CD4-positive, alpha-beta T cell treated with Interleukin-21 for 1 hour (primary cell): Measurements from ENCODE around the gene CIAPIN1.
"Not testable (repeated sequence)": the region's sequence is repeated elsewhere in the genome, so short reads cannot be mapped to it uniquely, and the experiment has no call there.

ENCODE experiments used
- DNase-seq: peaks from one replicate; pipeline ENCODE4 v3.0.0-alpha.2; 2020

Gene CIAPIN1

DNA sequence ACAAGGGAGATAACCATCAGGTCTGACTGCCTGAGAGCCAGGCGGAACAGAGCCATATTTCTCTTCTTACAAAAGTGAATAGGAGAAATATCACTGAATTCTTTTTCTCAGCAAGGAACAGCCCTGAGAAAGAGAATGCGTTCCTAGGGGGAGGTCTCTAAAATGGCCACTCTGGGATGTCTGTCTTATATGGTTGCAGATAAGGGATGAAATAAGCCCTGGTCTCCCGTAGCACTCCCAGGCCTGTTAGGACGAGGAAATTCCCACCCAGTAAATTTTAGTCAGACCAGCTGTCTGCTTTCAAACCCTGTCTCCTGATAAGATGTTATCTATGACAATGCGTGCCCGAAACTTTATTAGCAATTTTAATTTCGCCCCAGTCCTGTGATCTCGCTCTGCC lies 7.2 kb downstream of the CIAPIN1 start:
- not testable (repeated sequence) for DNase-seq

DNA sequence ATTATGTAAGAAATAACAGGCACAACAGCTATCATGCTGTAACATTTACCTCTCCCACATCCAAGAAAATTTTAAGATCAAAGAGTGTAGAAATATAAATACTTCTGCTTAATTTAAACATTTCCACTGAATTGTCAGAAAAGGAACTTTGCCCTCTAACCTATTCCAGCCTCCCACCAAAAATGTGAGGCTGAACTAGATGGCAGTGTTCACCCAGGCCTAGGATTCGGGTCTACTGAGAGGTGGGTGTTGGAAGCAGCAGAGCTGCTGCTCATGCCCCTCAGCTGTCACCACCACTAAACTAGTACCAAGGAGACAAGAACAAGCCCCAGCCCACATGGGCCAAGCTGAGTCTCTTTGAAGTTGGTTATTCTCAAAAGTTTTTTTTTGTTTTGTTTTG lies 11.3 kb downstream of the CIAPIN1 start:
- no peak for DNase-seq

DNA sequence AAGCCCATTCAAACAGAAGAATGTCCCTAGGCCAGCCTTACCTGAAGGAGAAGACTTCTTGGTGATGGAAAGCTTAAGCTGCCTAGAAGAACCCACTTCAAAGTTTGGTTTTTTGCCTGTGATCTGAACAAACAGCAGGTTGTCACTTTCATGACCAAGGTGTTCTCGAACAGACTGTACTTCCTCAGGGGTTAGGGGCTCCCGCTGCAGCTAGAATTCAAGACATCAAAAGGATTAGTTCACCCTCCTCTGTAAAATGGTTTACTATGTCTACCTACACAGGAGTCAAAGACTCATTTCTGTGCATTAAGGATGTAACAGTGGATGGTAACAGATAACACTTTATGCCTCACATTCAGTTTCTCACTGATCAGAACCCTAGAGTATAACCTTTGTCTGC lies 13.2 kb downstream of the CIAPIN1 start:
- DNase-seq, result no peak

DNA sequence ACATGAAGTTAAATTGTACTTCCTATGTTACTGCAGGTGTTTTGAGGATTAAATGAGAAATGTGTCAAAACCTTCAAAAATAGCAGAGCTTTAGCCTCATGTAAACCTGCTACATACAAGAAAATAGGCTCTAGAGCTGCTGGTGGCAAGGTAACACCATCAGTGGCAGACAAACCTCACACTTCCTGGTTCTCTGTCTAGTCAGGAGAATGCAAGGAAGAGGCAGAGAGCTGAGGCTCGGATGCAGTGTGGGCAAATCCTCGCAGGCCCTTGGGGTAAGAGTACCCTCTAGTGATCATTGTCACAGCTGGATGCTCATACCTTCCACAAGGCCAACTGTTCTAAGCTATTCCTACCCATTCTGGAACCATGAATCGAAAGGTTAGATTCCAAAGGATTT lies 14.2 kb downstream of the CIAPIN1 start:
- no peak for DNase-seq

DNA sequence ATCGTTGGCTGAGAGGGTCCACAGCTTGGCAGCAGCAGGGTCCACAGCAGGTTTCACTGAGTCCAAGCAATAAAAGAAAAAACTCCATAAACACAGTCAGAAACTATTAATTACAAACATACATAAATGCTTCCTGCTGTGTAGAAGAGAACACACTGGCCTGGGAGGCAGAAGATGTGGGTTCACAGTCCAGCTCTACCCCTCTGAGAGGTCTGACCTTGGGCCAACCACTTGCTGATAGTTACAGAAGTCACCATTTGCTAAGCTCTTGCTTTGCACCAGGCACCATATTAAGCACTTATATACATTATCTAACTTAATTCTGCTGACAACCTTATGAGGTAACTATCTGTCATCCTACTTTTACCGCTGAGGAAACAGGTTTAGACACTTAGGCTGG lies 14.7 kb downstream of the CIAPIN1 start:
- no peak for DNase-seq

DNA sequence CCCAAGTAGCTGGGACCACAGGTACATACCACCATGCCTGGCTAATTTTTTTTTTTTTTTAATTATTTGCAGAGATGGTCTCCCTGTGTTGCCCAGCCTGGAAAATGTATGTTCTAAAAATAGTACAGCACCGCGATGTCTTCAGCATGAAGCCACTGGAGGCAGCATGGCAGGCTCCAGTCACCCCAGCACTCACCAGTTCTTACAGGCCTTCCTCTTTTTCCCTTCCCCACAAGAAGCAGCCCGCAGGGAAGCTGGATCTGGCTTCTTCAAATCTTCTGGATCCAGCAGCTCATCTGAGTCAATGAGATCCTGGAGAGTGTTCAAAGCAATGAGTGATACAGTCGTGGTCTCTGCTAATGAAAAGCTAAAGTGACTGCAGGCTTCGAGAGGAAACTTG lies 16.2 kb downstream of the CIAPIN1 start:
- no peak for DNase-seq

DNA sequence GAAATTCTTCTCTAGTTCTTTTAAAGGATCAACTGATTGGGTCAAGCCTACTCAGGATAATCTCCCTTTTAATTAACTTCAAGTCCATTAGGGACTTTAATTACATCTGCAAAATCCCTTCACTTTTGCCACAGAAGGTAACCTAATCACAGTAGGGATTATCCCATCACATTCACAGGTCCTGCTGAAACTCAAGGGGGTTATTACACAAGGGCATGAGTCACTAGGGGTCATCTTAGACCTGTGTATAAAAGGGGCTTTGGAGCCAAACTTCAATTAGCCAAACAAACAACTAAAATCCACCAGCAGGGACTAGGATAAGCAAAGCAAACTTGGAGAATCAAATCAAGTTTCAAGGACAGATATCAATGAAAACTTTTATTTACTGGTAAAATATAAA lies 19.4 kb downstream of the CIAPIN1 start:
- DNase-seq, result no peak

DNA sequence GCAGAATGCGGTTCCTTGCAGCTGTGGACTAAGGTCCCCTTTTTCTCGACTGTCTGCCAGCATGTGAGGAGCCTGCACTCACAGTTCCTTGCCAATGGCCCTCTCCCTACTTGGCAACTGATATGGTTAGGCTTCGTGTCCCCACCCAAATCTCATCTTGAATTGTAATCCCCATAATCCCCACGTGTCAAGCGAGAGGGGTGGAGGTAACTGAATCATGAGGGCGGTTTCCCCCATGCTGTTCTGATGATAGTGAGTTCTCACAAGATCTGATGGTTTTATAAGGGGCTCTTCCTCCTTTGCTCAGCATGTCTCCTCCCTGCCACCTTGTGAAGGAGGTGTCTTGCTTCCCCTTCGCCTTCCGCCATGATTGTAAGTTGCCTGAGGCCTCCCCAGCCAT lies 19.9 kb downstream of the CIAPIN1 start:
- no peak for DNase-seq

DNA sequence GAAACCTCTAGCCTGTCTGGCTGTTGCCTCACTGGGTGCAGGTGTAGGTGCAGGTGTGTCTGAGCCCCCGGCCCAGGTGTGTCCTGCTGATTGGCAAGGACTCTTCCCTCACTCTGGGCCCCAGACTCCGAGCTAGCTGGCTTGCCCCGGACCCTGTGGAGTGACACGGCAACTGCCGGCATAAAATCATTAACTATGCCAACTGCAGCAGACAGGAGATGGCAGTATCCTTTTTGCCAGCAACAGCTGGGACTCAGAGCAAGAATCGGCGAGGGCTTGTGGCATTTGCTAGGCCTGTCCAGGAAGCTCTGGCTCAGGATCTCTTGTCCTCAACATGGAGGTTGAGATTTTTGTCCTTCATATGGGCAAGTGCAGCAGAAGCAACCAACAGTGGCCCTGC lies 20.8 kb downstream of the CIAPIN1 start:
- DNase-seq, result no peak

DNA sequence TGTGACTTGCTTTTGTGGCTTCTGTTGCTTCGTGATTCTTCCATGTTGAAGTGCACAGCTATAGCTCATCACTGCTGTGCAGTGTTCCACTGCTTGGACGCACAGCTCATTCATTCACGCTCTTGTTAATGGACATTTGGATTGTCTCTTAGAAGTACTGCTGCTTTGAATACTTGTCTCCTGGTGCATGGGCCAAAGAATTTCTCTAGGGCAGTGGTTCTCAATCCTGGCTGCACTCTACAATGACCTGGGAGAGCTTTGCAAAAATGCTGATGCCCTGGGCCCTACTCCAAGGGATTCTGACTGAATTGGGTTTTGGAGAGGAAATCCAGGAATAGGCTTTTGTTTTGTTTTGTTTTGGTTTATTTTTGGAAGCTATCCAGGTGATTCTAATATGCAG lies 22.6 kb downstream of the CIAPIN1 start:
- no peak for DNase-seq

DNA sequence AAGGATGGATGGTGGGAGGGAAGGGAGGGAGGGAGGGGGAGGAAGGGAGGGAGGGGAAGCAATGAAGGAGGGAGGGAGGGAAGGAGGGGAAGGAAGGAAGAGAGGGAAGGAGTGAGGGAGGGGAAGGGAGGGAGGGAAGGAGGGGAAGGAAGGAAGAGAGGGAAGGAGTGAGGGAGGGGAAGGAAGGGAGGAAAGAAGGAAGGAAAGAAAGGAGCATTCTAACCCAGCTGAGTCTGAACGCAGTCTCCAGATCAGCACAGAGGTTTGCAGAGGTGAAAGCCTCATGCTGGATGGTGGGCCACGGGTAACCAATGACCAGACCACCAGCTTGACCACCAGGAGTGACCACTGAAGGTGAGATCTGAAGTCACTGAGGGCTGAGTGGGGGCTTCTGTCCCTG lies 24.0 kb downstream of the CIAPIN1 start:
- no peak for DNase-seq

DNA sequence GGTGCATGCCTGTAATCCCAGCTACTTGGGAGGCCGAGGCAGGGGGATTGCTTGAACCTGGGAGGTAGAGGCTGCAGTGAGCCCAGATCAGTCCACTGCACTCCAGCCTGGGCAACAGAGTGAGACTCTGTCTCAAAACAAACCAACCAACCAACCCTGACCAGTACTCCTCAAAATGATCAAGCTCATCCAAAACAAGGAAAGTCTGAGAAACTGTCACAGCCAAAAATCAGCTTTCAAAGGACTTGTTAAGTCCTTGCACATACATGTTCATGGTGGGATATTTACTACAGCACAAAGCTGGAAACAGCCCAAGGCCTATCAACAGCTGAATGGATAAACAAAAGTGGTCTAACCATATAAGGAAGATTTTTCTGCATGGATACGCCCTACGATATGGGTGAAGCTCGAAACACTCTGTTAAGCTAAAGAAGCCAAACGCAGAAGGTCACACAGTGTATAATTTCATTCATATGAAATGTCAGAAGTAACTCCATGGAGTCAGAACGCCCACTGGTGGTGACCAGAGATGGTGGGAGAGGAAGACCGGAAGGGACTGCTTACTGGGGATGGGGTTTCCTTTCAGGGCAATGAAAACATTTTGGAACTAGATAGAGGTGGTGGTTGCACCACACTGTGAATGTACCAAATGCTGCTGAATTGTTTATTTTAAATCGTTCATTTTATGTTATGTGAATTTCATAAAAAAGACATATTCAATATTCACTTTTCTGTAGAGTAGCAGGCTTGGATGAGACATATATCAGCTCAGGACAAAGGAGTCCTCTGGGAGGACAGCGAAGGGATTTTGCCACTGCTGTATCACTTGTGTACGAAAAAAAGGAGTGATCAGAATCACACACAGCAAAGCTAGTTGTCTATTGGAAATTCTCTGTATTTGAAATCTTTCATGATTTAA lies 24.9 kb downstream of the CIAPIN1 start:
- no peak for DNase-seq

DNA sequence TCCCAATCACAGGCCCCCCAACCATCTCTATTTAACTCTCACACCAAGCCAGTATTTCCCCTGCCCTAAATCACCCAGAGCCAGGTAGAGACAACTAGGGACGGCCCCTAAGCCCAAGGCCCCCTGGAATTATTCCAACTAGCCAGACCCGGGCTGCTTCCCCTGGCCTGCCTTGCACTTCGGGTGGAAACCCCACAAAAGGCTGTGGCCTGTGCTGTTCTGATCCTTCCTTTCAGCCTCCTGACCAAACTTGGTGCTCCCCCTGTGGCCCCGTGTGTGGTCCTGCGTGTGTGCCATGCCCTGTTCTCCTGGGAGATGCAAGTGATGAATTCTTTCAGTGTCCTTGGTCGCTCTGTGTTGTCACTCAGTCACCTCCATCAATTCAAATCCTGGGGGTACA lies 27.7 kb downstream of the CIAPIN1 start:
- no peak for DNase-seq

DNA sequence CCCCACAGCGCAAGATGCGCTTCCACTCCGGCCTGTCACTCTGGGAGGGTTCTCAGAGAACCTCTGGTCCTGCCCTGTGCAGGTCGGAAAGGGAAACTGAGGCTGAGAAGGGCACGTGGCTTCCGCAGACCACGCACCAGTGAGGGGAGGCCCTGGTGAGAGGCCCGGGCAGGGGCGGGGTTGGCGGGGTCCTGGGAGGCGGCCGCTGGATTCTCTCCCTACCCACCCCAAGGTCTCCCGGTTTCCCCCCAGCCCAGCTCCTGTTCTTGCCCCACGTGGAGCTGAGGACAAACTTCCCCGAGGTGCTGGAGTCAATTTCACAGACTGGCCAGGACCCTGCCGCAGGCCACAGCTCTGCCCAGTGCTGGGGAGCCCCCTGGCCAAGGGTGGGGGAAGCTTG lies 31.1 kb downstream of the CIAPIN1 start:
- no peak for DNase-seq

DNA sequence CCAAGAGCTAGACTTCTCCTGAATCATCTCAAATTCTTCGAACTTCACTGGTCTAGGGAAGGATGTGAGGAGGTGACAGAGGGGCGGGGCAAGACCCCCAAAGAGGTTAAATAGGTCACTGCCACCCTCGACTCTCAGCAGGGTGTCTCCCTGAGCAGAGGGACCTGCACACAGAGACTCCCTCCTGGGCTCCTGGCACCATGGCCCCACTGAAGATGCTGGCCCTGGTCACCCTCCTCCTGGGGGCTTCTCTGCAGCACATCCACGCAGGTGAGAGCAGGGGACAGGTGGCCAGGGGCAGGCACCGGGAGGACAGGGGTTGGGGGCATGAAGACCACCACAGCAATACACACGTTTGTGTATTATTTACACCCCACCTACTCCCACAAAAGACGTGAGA lies 33.5 kb downstream of the CIAPIN1 start:
- no peak for DNase-seq

DNA sequence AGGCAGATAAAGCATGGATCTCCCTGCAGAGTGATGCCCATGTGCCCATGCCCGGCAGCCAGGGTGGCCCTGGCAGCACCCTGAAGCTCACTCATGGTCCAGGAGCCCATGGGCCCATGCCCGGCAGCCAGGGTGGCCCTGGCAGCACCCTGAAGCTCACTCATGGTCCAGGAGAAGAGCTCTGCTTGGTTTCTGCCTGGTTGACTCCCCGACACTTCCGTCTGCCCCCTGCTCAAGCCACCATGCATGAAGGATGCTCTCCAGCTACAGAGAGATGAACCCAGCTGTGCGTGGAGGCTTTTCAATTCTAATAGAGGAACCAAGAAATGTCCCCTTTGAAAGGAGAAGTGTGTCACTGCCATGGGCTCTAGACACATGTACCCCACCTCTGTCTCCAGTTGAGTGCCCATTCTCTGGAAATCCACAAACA lies 33.9 kb downstream of the CIAPIN1 start:
- no peak for DNase-seq

DNA sequence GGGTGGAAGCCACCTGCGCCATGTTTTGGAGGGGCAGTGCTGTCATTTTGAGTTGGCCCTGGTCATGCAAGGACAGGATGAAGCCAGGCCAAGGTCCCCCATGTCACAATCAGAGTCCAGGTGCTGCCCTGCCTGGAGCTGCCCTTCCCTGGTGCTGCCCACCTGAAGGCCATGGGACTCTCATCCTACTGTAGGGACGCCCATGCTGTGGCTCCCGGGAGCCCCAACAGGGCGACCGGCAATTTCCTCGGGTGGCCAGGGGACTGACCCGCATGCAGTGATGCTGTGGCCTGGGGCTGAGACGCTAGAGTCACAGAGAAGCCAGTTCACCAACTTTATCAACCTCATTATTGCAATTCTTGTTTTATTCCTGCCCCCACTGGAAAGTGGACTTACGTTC lies 34.6 kb downstream of the CIAPIN1 start:
- no peak for DNase-seq

DNA sequence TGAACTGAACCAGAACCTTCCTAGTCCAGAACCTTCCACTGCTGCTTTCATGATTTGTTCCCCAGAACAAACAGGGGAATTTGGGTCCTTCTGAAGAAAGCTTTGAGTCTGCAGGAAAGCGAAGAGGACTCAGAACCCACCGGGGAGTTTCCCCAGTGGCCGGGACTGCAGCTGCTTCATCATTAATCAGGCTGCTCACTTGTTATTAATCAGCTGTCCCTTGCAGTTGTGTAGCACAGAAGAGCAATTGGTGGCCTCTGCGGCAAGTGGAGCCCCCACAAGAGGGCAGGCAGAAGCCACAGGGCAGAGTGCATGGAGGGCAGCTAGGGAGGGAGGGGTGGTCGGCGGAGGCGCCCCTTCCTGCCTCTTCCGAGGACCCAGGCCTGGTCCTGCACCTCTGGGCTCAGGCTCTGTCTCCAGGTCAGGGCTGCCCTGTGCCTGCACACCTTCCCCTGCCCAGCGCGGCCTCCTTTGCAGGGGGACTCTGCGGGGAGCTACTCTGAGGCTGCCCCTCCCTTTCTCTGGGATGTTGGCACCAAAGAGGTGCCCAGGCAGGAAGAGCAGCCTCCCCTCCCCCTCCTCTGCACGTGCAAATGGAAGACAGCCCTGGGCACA lies 35.7 kb downstream of the CIAPIN1 start:
- no peak for DNase-seq

DNA sequence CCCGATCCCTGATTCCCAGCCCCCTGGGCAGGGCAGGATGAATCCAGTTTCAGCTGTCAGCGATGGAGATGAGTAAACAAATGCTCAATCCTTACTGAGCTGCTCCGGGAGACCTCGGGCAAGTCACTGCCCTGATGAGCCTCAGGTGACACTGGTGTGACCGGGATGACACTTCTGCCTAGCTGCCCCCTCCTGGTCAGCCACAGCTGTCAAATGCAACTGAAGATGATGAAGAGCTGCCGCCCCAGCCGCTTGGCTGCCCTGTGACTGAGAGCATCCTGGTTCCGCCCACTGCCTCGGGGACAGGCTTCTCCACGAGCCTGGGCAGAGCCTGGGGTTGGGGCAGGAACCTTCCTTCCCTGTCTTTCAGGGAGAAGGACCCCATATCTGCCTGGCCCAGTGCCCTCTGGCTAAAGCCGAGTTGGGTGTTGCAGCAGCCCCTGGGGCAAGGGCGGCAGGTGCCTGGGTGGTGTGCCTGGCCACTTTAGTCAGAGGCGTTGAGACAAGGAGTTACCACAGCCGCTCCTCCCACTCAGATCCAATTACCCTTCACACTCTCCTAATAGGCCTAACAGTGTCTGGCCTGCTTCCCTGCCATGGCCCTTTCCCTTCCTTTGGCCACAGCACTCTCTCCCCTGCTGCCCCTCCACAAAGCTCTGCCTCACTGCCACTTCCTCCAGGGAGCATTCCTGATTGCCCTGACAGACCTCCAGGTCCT lies 37.2 kb downstream of the CIAPIN1 start:
- no peak for DNase-seq

DNA sequence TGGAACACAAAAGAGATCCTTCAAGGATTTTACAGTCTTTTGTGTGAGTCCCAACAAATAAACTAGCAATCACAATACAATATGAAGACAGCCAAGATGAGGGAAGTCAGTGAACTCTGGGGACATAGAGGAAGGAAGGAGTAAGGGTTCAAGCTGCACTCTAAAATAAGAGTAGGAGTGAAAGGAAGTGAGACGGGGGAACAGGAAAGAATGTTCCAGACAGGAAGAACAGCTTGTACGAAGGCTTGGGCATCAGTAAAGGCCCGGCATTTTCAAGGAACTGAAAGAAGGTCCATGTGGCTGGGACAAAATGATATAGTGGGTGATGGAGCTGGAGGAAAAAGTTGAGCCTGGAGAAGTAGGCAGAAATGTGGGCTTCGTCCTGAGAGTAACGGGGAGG lies 38.1 kb downstream of the CIAPIN1 start:
- DNase-seq, result no peak

DNA sequence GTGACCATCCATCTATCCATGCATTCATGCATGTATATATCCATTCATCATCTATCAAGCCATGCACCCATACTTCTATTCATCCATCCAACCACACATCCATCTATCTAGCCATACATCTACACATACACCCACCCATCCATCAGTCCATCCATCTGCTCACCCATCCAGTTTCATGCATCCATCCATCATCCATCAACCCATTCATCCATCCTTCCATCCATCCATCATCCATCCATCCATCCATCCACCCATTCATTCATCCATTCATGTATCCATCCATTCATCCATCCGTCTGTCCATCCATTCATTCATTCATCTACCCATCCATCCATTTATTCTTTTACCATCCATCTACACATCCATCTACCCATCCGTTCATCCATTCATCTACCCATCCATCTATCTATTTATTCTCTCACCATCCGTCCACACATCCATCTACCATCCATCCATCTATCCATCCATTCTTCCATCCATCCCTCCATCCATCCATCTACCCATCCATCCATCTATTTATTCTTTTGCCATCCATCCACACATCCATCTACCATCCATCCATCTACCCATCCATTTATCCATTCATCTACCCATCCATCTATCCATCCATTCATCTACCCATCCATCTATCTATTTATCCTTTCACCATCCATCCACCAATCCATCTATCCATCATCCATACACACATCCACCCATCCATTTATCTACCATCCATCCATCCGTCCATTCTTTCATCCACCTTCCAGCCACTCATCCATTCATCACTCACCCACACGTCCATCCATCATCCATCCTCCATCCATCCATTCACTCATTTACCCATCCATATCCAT lies 39.4 kb downstream of the CIAPIN1 start:
- DNase-seq, result no peak

DNA sequence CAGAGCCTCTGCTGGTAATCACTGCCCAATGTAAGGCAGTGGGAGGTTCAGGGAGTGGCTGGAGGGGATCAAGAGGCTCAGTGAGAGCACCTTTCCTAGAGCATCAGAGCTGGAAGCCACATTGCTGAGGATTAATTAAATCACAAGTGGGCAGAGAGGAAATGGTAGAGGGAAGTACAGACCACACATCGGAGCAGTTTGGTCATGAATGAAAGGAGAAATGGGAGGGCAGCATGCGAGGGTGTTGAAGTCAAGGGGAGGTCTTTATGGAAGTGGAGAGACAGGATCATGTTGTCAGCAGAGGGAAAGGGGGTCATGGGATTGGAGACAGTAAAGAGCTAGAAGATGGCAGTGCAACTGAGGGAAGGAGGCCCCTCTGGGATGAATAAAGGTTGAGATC lies 40.3 kb downstream of the CIAPIN1 start:
- DNase-seq, result no peak

DNA sequence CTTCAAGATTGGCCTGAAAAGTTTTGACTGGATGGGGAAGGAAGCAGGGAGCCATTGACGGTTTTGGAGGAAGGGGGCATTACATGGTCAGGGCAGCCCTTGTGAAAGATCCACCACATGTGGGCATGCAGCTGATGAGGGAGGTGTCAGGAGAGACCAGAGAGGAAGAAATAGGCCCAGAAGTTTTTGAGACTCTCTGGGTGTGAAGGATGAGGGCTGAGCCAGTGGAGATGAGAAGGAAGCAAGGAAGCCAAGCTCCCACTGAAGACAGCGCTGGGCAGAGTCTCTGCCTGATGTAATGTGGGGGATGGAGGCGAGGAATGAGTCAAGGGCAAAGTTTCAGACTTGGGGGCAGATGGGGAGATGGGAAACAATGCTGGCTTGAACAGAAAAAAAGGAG lies 42.1 kb downstream of the CIAPIN1 start:
- no peak for DNase-seq
